ENCODE measurements around the gene CAMTA1. TPM values are rescaled to one million over a fixed set of nuclear protein-coding genes. Genes with fewer than 3 reads are reported as not detected.

CAMTA1 gene
- polyA plus RNA-seq, 1 donor (not counting 4 experiments of a cell fraction or from before 2014, with no cell fraction given) = 51.4 TPM

GRCh38 chr1:7393136-7393535 is 607.9 kb downstream of the CAMTA1 start:
- Histone ChIP-seq H3K4me2 (ENCODE audit: control insufficient read depth, extremely low read depth, insufficient read depth, low read depth, low read length) (no peak overlapping the region), H3K36me3 (ENCODE audit: control insufficient read depth in 2 of 2, extremely low read depth in 1 of 2, insufficient read depth in 2 of 2, low read length in 2 of 2) (no peaks in the 10 kb centered on the region), H4K20me1 (ENCODE audit: control insufficient read depth, extremely low read depth, insufficient read depth, low read length) (no peaks in the 10 kb centered on the region), H2AFZ (ENCODE audit: control insufficient read depth, low read length) (no peak overlapping the region), H3K9ac (ENCODE audit: control insufficient read depth, extremely low read depth, insufficient read depth, low read length) (no peak overlapping the region), H3K79me2 (ENCODE audit: control insufficient read depth, insufficient read depth, low read length) (no peaks in the 10 kb centered on the region), H3K9me3 (ENCODE audit: control insufficient read depth, low read depth, low read length) (peaks cover 3% of the 10 kb centered on the region), H3K27ac (ENCODE audit: control insufficient read depth, insufficient read depth, low read length) (no peak overlapping the region), H3K27me3 (ENCODE audit: control insufficient read depth, extremely low read depth, insufficient read depth, low read length) (no peaks in the 10 kb centered on the region), H3K4me1 (ENCODE audit: control insufficient read depth, extremely low read depth, insufficient read depth, low read length) (no peaks in the 10 kb centered on the region), H3K9me1 (ENCODE audit: control insufficient read depth, extremely low read depth, insufficient read depth, low read length) (no peaks in the 10 kb centered on the region), H3K4me3 (ENCODE audit: control insufficient read depth in 2 of 3, extremely low read depth in 1 of 3, insufficient read depth in 2 of 3, low read depth in 1 of 3, low read length in 3 of 3) (no peak overlapping the region)
- no peak for DNase-seq (ENCODE audit: low read depth, low spot score)
- dilution Hi-C loops (cut with MboI; ENCODE audit: extremely low pct_ligation_motif_present, low sequenced_read_pairs) = no loop called here
- no peak for FAIRE-seq
- TF ChIP-seq EZH2 (IDR thresholded peaks at IDR 0.05; ENCODE audit: low read length) (no peak), CTCF (optimal IDR thresholded peaks at IDR 0.05 in 1 of 3, IDR thresholded peaks at IDR 0.05 in 1 of 3, conservative IDR thresholded peaks at IDR 0.05 in 1 of 3; ENCODE audit: extremely low read depth in 1 of 3, insufficient read depth in 2 of 3, low read length in 3 of 3) (no peak)

- H4K20me1 ChIP-seq (ENCODE audit: control insufficient read depth, extremely low read depth, insufficient read depth, low read length) = no peaks in the 10 kb centered on the region
- no peaks in the 10 kb centered on the region for H3K27me3 ChIP-seq (ENCODE audit: control insufficient read depth, extremely low read depth, insufficient read depth, low read length)
- dilution Hi-C loops (cut with MboI; ENCODE audit: extremely low pct_ligation_motif_present, low sequenced_read_pairs) = no loop called here
- H3K4me3 ChIP-seq (ENCODE audit: control insufficient read depth in 2 of 3, extremely low read depth in 1 of 3, insufficient read depth in 2 of 3, low read depth in 1 of 3, low read length in 3 of 3) = no peak overlapping the region
- FAIRE-seq (no peak), DNase-seq (ENCODE audit: low read depth, low spot score) (no peak)
- no peak overlapping the region for H3K9ac ChIP-seq (ENCODE audit: control insufficient read depth, extremely low read depth, insufficient read depth, low read length)
- H3K9me3 ChIP-seq (ENCODE audit: control insufficient read depth, low read depth, low read length) = peaks cover 3% of the 10 kb centered on the region
- H3K27ac ChIP-seq (ENCODE audit: control insufficient read depth, insufficient read depth, low read length) = no peak overlapping the region
- no peaks in the 10 kb centered on the region for H3K4me1 ChIP-seq (ENCODE audit: control insufficient read depth, extremely low read depth, insufficient read depth, low read length)
- no peaks in the 10 kb centered on the region for H3K79me2 ChIP-seq (ENCODE audit: control insufficient read depth, insufficient read depth, low read length)
- H3K4me2 ChIP-seq (ENCODE audit: control insufficient read depth, extremely low read depth, insufficient read depth, low read depth, low read length) = no peak overlapping the region
- no peak overlapping the region for H2AFZ ChIP-seq (ENCODE audit: control insufficient read depth, low read length)
- no peaks in the 10 kb centered on the region for H3K9me1 ChIP-seq (ENCODE audit: control insufficient read depth, extremely low read depth, insufficient read depth, low read length)
- no peaks in the 10 kb centered on the region for H3K36me3 ChIP-seq (ENCODE audit: control insufficient read depth in 2 of 2, extremely low read depth in 1 of 2, insufficient read depth in 2 of 2, low read length in 2 of 2)
- TF ChIP-seq CTCF (optimal IDR thresholded peaks at IDR 0.05 in 1 of 3, IDR thresholded peaks at IDR 0.05 in 1 of 3, conservative IDR thresholded peaks at IDR 0.05 in 1 of 3; ENCODE audit: extremely low read depth in 1 of 3, insufficient read depth in 2 of 3, low read length in 3 of 3) = no peak
- no peak for TF ChIP-seq EZH2 (IDR thresholded peaks at IDR 0.05; ENCODE audit: low read length)
Measured at GRCh38 chr1:7395251-7395650, 610.0 kb downstream of the CAMTA1 start.

Measured in keratinocyte (primary cell).